Tibial nerve (tissue), 4 donors: ENCODE data around the gene SIT1.

Experiments used
- EP300 ChIP-seq, 2 donors: sonication (generic); formaldehyde crosslinking; IDR thresholded peaks; one replicate each; pipeline ENCODE4 v1.6.1; 2017; ENCODE audit warnings: antibody characterized with exemption in 2 of 2, mild to moderate bottlenecking in 1 of 2
- TF ChIP-seq, protein P1 (sequence below), 5 experiments: fragments of 200-600 bp in 3 of 5; fragments of 450-650 bp in 2 of 5; sonication (generic) in 3 of 5; IDR thresholded peaks; one replicate each; pipeline ENCODE4 v1.5.1; 2016 to 2019; ENCODE audit warnings: antibody characterized with exemption in 5 of 5, mild to moderate bottlenecking in 3 of 5, moderate library complexity in 2 of 5

DNA sequence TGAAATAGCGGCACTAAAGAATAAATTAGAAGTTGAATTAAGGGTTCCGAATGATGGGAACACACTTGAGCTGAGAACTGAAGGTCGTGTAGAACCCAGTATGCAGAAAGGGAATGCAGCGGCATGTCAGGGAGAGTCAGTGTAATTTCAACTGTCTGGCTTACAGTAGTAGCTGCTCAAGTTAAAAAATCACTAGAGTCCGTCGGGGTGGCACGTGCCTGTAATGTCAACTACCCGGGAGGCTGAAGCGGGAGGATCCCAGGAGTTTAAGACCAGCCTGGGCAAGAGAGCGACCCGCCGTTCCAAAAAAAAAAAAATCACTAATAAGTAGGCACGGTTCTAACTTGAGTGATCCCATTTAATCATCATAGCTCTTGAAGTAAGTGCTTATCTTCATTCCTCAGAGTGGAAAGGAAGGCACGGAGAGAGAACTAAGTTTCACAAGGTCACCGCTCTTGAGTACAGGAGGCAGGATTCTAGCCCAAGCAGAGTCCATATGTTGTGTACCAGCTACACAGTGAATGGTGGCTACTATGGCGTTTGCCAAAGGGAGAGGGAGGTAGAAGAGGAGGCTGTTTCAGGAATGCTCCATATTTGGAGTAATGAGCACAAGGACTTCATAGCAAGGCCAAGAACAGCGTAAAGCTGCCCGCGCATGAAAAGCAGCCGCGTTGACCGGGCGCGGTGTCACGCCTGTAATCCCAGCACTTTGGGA, 6.3 kb upstream of the SIT1 start:
- TF ChIP-seq, protein P1, sequence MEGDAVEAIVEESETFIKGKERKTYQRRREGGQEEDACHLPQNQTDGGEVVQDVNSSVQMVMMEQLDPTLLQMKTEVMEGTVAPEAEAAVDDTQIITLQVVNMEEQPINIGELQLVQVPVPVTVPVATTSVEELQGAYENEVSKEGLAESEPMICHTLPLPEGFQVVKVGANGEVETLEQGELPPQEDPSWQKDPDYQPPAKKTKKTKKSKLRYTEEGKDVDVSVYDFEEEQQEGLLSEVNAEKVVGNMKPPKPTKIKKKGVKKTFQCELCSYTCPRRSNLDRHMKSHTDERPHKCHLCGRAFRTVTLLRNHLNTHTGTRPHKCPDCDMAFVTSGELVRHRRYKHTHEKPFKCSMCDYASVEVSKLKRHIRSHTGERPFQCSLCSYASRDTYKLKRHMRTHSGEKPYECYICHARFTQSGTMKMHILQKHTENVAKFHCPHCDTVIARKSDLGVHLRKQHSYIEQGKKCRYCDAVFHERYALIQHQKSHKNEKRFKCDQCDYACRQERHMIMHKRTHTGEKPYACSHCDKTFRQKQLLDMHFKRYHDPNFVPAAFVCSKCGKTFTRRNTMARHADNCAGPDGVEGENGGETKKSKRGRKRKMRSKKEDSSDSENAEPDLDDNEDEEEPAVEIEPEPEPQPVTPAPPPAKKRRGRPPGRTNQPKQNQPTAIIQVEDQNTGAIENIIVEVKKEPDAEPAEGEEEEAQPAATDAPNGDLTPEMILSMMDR (IDR thresholded peaks at IDR 0.05), result no peak
- no peak for TF ChIP-seq EP300 (IDR thresholded peaks at IDR 0.05)
